GM18520 (cell line): ENCODE results near the gene INPP5D.
"Not testable (repeated sequence)": the region's sequence is repeated elsewhere in the genome, so short reads cannot be mapped to it uniquely, and the experiment has no call there.

Experiments
- ATAC-seq: cut with Tn5 transposase; IDR thresholded peaks from one replicate; pipeline ENCODE4 v1.9.1; 2021; ENCODE audit not compliant: unreplicated experiment

Gene INPP5D

DNA sequence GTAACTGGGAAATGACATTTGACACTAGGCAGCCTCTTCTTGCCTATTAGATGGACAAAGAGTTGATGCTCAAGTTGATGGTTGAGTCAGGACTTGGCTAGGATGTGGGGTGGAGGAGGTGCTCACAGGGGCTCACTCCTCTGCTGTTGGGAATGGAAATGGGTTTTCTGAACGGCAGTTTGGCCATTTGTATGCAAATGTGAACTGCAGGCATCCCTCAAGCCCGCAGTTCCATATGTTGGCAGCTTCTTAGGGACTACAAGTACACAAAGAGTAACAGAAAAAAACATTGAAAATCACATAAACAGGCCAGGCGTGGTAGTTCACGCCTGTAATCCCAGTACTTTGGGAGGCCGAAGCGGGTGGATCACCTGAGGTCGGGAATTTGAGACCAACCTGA is 80.8 kb downstream of the INPP5D start:
- ATAC-seq: no peak

DNA sequence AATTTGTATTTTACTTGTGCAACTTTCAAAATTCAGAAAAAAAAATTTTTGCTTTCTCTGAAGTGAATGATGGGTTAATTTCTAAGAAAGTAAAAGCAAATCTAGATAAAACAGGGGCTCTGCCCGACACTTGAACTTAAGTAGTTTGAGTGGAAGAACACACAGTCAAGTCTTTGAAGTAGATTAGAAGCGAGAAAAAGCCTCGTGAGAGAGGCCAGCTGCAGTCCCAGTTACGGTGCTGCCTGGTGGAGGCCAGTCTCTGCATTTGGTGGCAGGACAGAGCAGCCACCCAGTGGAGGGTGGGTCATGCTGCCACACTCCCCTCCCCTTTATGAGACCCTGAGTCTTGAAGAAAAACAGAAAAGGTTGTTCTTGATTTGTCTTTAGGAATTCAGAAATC is 81.8 kb downstream of the INPP5D start:
- ATAC-seq: no peak

DNA sequence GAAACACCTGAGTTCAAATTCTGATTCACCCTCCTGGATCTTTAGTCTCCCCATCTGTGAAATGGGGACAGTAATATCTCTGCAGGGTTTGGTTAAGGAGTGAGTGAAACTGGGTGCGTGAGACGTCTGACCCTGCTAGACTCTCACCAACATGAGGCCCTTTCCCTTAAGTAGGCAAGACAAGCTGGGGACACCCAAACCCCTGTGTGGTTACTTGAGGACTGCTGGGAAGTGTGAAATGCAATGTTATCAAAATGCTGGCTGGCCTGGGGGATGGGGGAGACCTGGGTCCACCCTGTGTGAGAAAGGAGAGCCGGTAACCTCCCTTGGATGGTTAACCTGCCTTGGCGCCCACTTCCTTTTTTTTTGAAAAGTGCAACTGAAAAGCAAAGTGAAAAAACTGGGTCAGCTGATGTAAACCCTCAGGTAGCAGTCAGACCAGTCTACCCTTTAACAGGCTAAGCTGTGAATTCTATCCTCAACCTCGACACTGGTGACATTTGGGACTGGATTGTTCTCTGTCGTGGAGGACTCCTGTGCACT is 82.3 kb downstream of the INPP5D start:
- peak; percentile 78 for ATAC-seq

GRCh38 chr2:233143700-233144331 is 83.7 kb downstream of the INPP5D start:
- ATAC-seq: no peak

GRCh38 chr2:233145726-233146125 is 85.6 kb downstream of the INPP5D start:
- ATAC-seq: no peak

DNA sequence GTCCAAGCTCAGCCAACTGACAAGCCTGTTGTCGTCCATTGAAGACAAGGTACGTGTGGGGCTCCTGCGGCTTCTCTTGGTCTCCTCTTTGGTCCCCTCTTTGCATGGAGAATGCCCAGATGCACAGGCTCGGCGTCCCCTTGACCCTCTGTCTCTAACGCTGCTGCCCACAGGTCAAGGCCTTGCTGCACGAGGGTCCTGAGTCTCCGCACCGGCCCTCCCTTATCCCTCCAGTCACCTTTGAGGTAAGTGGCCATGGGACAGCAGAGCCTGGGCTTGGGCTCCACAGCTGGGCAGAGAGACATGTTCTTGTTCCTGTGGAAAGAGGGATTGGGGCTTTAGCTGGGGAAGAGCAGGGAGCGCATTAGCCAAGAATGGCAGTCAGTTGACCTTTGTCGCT is 86.1 kb downstream of the INPP5D start:
- no peak for ATAC-seq

GRCh38 chr2:233147136-233147828 is 87.1 kb downstream of the INPP5D start:
- no peak for ATAC-seq

- ATAC-seq: no peak
These were observed 87.7 kb downstream of the INPP5D start for GRCh38 chr2:233147829-233148167.

- ATAC-seq: no peak
These were observed 88.2 kb downstream of the INPP5D start for GRCh38 chr2:233148354-233148753.

DNA sequence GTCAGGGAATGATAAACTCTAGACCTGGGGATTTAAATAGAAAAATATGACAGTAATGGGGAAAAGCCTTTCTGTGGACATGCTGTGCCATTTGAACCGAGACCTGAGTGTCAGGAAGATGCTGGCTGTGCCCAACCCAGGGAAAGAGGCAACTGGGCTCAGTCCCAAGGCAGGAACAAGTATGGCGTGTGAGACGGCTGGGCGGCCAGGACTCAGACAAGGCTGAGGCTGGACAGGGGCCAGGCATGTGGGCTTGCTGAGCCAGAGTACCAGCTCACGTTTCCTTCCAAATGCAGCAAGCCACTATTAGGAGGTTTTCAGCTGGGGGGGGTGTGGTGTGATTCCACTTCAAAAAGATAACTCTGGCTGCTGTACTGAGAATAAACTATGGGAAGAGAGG is 92.4 kb downstream of the INPP5D start:
- no peak for ATAC-seq

DNA sequence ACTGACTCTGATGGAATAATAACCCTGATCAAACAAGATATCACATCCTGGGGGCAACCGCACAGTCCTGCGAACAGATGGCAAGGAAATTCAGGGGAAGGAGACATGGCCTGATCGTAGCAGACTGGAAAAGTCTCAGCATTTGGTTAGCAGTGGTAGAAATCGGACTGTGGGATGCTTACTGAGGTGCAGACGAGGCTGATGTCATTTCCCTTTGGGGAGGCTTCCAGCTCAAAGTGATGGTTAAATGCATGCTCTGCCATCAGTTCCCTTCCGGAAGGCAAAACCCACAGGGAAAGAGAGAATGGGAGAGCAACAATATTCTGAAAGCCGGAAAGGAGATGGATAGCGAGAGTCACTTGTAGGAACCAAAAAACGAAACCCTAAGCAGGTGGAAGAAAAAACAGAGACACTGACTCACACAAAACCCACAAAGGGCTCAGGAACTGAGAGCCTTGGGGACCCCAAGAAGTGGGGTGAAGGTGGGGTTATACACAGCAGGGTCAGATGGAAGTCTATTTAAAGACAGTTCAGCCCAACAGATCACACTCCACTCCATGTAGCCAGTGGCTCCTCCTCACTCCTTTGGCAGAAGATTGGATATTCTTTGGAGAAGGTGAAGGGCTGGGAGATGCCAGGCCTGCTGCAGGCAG is 93.1 kb downstream of the INPP5D start:
- no peak for ATAC-seq

DNA sequence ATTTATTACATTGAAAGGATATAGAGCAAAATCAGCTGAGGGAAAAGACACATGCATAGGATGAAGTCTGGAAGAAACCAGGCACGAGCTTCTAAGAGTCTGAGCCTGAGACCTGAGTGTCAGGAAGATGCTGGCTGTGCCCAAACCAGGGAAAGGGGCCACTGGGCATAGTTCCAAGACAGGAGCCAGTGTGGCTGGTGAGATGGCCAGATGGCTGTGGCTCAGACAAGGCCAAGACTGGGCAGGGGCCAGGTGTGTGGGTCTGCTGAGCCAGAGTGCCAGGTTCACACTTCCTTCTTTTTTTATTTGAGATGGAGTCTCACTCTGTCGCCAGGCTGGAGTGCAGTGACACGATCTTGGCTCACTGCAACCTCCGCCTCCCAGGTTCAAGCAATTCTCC is 95.9 kb downstream of the INPP5D start:
- ATAC-seq: no peak

DNA sequence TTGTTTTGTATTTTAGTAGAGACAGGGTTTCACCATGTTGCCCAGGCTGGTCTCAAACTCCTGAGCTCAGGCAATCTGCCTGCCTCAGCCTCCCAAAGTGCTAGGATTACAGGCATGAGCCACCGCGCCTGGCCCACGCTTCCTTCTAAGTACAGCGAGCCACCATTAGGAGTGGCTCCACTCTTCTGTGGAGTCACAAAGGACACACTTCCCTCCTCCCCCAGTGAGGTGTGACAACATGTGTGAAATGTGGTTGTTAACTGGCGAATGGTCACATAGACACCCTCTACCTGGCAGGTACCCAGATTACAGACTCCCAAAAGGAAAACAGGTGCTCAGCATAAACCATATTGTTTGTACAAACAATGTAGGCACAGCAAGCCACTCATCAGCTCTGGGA is 96.3 kb downstream of the INPP5D start:
- ATAC-seq: not testable (repeated sequence)

- no peak for ATAC-seq
These were observed 101.6 kb downstream of the INPP5D start for GRCh38 chr2:233161730-233162129.

- no peak for ATAC-seq
These were observed 102.6 kb downstream of the INPP5D start for GRCh38 chr2:233162770-233163169.

- no peak for ATAC-seq
These were observed 103.5 kb downstream of the INPP5D start for GRCh38 chr2:233163486-233164103.

DNA sequence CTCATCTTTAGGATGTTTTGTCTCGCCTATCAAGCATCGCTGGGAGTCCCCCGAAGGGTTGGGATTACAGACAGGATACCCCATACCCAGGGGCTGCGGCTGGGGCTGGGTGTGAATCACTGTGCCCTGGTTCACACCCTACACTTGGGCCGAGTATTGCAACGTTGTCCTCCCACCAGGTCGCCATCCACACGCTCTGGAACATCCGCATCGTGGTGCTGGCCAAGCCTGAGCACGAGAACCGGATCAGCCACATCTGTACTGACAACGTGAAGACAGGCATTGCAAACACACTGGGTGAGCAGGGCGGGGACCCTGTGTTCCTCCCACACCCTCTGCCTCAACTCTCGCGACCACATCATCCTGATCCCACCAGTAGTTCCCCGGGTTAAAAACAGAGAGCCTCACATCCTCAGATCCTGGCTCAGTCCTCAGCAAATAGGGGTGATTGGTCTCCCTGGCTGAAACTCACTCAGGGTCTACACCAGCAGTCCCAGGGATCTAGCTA is 104.0 kb downstream of the INPP5D start:
- no peak for ATAC-seq

DNA sequence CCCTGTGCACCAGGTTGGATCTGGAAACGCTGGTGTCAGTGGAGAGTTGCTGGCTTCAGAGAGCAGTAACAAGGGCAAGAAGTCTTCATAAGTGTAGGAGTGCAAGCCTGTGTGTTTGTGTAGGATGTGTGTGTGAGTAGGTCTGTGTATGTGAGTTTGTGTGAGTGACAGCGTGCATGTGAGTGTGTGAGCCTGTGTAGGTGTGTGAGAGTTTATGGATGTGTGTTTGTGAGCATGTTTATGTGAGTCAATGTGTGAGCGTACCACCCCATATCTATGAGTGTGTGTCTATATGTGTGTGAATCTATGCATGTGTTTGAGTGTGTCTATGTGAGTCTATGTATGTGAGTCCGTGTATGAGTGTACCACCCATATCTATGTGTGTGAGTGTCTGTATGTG is 104.8 kb downstream of the INPP5D start:
- ATAC-seq: no peak

DNA sequence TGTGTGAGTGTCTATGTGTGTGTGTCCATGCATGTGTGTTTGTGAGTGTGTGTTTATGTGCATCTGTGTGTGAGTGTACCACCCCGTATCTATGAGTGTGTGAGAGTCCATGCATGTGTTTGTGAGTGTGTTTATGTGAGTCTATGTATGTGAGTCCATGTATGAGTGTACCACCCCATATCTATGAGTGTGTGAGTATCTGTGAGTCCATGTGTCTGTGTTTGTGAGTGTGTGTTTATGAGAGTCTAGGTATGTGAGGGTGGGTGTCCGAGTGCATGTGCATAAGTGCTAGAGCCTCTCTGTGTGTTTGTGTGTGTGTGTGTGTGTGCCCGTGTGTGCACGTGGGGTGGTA is 105.4 kb downstream of the INPP5D start:
- ATAC-seq: no peak

GRCh38 chr2:233165895-233166661 is 105.9 kb downstream of the INPP5D start:
- ATAC-seq: no peak

DNA sequence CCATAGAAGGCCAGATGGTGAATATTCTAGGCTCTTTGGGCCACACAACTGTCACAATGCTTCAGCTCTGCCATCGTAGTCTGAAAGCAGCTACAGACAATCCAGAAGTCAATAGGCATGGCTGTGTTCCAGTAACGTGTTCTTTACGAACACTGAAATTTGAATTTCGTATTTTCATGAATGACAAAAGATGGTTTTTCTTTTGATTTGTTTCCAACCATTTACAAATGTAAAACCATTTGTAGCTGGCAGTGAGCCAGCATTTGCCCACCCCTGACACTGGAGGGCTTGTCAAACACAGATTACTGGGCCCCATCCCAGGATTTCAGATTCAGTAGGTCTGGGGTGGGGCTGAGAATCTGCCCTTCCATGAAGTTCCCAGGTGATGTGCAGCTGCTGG is 108.3 kb downstream of the INPP5D start:
- no peak for ATAC-seq
